ENCODE data around the gene PPT1. TPM values are rescaled to one million over a fixed set of nuclear protein-coding genes. Genes with fewer than 3 reads are reported as not detected.
"Not testable (repeated sequence)": the region's sequence is repeated elsewhere in the genome, so short reads cannot be mapped to it uniquely, and the experiment has no call there.

PPT1 gene
- total RNA-seq, 2 donors from 2014 or later, result 51.7 to 64.7 TPM

DNA sequence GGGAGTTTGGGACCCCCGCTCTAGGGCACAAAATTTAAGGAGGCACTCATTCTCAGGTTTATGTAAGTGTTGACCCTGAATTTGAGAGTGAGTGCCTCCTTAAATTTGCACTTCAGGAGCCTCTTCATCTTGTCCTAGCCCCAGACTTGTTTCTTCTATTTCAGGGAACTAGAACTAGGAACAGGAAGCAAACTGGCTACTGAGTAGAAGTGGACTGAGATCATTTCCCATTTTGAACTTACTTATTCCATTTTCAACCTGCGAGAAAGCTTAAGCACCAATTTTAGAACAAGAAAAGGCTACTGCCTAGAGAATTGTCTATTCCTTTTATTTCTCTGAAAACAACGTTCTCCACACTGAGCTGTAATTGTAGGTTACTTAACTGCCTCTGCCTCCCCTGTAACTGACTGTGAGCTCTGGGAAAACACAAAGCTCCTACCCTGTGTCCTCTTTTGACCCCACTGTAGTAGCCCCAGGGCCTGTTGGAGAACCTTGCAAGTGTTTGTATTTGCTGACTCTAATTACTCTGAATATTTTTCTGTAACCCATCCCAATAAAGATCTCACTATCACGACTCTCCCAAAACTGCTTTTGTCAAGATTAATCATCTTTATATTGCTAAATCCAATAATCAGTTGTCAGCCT lies 2.5 kb downstream of the PPT1 start:
- intact Hi-C loops (cut with DNase I), result no loop called here
- ATAC-seq (no peak), DNase-seq (no peak)

GRCh38 chr1:40092706-40093639 lies 4.1 kb downstream of the PPT1 start:
- intact Hi-C loops (cut with DNase I), result no loop called here
- no peak for ATAC-seq
- DNase-seq, result no peak

DNA sequence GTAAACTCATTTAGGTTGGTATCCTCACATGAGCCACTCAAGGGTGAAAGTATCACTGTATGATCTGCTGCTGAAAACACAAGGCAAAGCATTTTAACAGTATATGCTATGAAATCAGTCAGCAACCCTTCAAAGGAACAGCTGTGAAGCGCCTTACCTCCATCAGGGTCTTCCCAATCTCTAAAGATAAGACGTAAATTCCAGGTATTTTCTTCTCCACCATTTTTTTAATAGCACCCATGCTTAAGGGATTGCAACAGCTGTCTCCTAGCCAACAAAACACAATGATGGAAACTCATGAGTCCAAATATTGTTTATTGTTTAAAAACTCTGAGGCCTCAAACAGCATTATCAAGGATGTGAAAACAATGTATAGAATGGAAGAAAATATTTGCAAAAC lies 4.8 kb downstream of the PPT1 start:
- DNase-seq (no peak), ATAC-seq (no peak)
- intact Hi-C loops (cut with DNase I), result no loop called here

GRCh38 chr1:40090652-40091355 lies 6.2 kb downstream of the PPT1 start:
- intact Hi-C loops (cut with DNase I), result no loop called here
- ATAC-seq, result no peak
- DNase-seq, result no peak

DNA sequence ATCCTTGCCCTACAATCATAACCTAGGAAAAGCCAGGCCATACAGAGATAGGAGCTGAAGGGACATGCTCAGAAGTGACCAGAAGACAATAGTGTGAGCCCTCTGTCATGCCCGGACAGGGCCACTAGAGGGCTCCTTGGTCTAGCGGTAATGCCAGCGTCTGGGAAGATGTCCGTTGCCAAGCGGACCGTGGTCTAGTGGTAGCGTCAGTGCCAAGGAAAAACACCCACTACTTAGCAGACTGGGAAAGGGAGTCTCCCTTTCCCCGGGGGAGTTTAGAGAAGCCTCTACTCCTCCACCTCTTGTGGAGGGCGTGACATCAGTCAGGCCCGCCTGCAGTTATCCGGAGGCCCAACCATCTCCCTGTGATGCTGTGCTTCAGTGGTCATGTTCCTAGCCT lies 12.3 kb downstream of the PPT1 start:
- DNase-seq, result peak; percentile 76
- ATAC-seq; intact Hi-C loops (cut with DNase I): not testable (repeated sequence)

- no peak for DNase-seq
- no peak for ATAC-seq
- intact Hi-C loops (cut with DNase I), result no loop called here
These were observed 15.2 kb downstream of the PPT1 start for GRCh38 chr1:40081871-40082270.

- ATAC-seq (no peak), DNase-seq (no peak)
- intact Hi-C loops (cut with DNase I), result no loop called here
These were observed 17.2 kb downstream of the PPT1 start for GRCh38 chr1:40079774-40080400.

DNA sequence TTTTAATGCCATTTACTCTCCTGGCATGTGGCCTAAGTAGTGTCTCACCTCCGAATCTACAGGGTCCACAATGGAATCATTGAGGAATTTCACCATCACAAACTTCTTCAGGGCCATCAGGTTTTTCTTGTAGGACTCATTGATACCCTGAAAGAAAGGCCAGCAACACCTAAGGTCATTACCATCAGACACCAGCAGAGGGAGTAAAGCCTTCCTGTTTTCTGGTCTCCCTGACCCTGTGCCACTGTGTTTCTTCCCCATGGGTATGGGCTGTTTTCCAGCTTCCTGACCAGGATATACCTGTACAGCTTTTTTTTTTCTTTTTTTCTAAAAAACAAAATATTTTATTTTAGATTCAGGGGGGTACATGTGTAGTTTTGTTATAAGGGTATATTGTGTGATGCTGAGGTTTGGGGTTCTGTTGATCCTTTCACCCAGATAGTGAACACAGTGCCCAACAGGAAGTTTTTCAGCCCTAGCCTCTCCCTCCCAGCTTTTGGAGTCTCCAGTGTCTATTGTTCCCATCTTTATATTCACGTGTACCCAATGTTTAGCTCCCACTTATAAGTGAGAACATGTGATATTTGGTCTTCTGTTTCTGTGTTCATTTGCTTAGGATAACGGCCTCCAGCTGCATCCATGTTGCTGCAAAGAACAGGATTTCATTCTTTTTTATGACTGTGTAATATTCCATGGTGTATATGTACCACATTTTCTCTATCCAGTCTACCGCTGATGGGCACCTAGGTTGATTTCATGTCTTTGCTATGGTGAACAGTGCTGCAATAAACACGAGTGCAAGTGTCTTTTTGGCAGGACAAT lies 18.3 kb downstream of the PPT1 start:
- DNase-seq (no peak), ATAC-seq (peak; percentile 40 to 69)
- intact Hi-C loops (cut with DNase I), result no loop called here

DNA sequence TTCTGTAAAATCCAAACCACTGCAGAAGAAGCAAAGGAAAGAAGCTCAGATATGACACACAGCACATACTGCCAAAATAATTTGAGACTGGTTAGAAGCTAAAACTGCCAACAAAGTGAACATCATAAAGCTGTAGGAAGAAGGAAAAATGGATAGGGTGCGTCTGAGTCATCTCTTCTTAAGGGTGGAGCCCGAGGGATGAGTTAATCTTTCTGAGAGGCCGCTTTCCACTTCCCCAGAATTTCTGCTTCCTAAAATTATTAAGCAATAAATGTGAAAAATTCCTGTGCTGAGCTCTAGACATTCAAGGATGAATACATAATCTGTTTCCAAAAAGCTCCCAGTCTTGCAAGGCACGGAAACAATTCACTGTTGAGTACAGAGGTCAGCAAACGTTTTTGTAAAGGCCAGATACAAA lies 20.1 kb downstream of the PPT1 start:
- peak; percentile 64 to 85 for ATAC-seq
- DNase-seq, result no peak
- intact Hi-C loops (cut with DNase I), result no loop called here

DNA sequence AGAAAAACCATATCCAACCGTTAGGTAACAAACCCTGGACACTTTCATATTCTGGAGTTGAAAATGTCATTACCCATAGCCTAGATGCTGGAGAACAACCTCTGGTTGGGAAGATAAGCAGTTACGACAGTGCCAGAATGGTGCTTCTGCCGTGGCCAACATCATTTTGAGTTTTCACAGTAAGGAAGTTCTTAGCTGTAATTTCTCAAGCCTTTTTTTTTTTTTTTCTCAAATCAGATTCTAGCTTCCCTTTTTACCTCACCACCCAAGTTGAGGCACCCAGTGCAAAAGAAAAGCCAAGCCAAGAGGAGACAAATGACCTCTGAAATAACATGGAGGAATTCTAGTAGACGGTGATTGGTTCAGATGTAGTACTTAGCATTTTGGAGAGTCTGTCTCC lies 21.8 kb downstream of the PPT1 start:
- DNase-seq (no peak), ATAC-seq (no peak)
- intact Hi-C loops (cut with DNase I), result no loop called here

- ATAC-seq (no peak), DNase-seq (no peak)
- intact Hi-C loops (cut with DNase I), result no loop called here
These were observed 24.0 kb downstream of the PPT1 start for GRCh38 chr1:40073062-40073461.

- intact Hi-C loops (cut with DNase I), result no loop called here
- no peak for ATAC-seq
- no peak for DNase-seq
These were observed 24.9 kb downstream of the PPT1 start for GRCh38 chr1:40072142-40072541.

- ATAC-seq (no peak), DNase-seq (no peak)
- intact Hi-C loops (cut with DNase I), result no loop called here
These were observed 29.2 kb downstream of the PPT1 start for GRCh38 chr1:40067851-40068250.

DNA sequence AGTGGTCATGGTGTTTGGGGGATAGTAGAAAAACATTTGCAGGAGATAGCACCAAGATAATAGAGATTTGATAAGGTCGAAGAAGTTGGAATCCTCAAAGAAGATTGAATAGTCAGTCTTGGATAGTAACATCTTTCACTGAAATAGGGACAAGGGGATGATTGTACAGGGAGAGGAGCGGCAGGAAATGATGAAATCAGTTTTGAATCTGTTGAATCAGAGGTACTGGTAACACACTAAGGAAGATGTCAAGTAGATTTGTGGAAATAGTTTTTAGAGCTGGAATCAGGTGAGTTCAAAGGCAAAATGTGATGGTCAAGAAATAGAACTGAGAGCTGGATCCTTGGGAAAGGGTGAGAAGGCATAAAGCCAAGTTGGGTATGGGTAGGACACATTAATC lies 30.0 kb downstream of the PPT1 start:
- intact Hi-C loops (cut with DNase I), result no loop called here
- no peak for ATAC-seq
- DNase-seq, result no peak

- DNase-seq, result no peak
- intact Hi-C loops (cut with DNase I), result no loop called here
- peak; percentile 42 to 50 for ATAC-seq
These were observed 32.1 kb downstream of the PPT1 start for GRCh38 chr1:40064797-40065499.

DNA sequence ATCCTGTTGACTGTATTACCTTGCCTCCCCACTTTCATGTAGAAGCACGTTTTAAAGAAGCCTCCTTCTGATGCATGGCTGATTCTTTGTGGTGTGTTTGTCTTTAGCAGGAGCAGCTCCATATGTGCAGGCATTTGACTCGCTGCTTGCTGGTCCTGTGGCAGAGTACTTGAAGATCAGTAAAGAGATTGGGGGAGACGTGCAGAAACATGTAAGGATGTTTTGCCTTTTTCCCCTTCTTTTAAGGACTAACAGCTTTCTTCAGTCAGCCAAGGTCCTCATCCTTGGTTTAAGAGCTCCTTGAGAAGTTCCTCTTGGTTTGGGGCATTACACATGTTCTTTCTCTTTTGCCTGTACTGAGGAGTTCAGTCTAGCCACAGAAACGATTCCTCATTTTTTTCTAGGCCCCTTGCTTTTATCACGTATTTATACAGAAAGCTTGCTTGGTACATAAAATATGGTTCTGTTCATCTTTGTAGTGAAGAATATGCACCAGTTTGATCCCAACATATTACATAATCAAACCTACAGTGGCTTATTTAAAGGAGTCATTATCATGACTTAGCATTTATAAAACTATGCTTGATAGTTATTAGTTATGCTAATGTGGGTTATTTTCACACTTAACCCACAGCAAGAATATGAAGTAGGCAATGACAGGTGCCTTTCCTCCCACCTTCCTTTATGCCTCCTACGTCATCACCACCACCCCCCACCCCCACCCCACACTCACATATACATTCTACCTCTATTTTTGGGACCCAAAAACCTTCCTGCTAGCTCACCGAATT lies 36.9 kb downstream of the PPT1 start:
- DNase-seq (no peak), ATAC-seq (no peak)
- intact Hi-C loops (cut with DNase I), result no loop called here

- no peak for DNase-seq
- intact Hi-C loops (cut with DNase I), result no loop called here
- ATAC-seq, result peak; percentile 56 to 75
These were observed 37.6 kb downstream of the PPT1 start for GRCh38 chr1:40059338-40059959.
